HG02840 (cell line): ENCODE data around the gene GPR157.

Experiments
- ATAC-seq: cut with Tn5 transposase; IDR thresholded peaks from one replicate; pipeline ENCODE4 v1.9.1; 2021; ENCODE audit warnings: mild to moderate bottlenecking, moderate library complexity, moderate number of reproducible peaks; ENCODE audit not compliant: unreplicated experiment, low FRiP score

Gene GPR157

DNA sequence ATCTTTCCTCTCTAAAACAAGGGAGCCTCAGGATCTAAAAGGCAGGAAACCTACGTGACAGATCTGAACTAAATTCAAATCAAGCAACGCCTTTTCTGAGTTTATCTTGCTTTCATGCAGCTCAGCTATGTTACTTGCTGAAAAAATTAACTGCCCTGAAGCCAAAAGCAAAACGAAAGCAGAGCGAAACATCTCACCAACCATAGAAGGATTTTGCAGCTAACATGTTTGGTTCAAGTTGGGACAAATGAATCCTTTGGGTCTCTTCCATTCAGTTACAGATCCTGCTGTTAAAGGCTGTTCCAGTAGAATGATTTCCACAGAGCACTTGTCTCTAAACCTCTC is 59.9 kb downstream of the GPR157 start:
- ATAC-seq = no peak

DNA sequence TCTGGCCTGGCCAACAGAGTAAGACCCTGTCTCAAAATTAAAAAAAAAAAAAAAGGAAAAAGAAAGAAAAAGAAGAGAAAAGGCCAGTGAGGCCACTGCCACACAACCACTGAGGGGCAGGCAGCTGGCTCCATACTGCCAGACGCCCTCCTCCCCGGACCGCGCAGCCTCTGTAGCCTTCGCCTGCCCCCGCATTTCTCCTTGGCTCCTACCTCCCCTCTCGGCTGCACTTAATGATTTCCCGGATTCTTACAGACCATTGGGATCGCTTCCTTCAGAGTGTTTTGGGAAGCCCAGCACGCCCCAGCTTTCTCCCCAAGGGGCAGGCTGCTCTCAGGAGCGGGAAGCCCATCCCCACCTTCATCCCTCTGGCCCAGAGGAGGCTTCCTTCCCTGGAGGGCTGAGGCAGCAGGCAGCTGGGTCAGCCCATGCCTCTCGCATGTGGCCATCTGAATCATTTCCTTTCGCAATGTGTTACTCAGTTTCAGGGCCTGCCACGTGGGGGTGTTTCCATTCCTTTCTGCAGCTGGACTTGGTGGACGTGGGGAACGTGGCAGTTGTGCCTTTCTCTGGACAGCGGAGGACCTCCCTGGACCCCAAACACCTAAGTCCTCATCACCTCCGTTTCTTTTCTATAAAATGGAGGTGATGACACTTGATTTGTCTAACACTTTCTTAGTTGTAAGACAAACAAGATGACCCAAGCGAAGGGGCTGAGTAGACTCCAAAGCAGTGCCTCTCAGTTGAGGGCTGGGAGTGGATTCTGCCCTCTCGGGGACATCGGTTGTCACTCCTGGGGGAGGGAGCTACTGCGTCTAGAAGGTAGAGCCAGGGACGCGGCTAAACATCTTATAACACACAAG is 61.7 kb downstream of the GPR157 start:
- no peak for ATAC-seq

DNA sequence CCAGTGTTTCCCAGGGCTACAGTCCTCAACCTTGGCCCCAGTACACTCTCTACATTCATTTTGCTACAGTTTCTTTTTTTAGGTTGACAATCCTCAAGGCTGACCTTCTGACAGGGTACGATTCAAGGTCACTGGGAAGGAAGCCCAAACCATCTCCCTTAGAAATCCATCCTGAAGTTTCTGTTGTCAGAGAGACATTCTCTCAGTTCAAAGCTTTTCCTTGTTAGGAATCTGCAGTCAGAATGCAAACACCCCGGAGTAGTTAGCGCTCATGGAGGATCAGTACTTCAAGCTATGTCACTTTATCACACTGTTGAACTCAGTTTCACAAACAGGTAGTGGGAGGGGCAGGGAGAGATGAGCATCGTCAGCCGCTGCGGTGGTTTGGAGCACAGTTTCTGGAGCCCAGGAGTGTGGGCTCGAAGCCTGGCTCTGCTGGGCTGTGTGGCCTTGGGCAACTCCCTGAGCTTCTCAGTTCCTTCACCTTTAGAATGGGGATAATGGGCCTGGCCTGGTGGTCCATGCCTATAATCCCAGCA is 63.6 kb downstream of the GPR157 start:
- ATAC-seq = no peak

DNA sequence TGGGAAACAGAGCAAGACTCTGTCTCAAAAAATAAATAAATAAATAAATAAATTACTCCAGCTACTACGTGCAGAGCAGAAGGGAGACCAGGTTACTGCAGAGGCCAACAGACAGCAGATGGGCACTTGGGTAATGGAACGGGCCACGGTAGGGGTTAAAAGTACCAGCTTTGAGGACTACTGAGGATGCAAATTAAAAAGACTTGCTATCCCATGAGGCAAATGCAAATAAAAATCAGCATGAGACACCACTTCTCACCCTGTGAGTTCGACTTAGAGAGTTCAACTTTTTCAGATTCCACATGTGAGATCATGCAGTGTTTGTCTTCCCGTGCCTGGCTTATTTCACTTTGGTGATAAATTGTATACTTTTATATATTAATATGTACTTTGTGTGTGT is 66.1 kb downstream of the GPR157 start:
- no peak for ATAC-seq

DNA sequence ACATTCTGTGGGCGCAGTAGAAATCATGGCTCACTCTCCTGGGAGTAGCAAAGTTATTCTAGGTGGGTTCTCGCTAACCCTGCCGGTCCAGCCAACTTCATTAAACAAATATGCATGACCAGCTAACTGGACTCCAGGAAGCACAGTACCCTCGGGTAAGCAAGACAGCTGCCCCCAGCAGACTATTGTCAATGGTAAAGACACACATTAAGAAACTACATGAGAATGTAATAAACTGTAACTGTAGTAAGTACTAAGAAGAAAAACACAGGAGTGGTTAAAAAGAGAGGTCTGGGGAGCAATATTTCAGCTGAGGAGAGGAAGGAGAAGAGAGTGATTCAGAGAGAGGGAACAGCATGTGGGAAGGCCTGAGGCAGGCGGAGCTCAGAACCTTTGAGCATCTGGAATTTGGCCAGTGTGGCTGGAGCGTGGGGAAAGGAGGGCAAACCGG is 66.9 kb downstream of the GPR157 start:
- no peak for ATAC-seq

DNA sequence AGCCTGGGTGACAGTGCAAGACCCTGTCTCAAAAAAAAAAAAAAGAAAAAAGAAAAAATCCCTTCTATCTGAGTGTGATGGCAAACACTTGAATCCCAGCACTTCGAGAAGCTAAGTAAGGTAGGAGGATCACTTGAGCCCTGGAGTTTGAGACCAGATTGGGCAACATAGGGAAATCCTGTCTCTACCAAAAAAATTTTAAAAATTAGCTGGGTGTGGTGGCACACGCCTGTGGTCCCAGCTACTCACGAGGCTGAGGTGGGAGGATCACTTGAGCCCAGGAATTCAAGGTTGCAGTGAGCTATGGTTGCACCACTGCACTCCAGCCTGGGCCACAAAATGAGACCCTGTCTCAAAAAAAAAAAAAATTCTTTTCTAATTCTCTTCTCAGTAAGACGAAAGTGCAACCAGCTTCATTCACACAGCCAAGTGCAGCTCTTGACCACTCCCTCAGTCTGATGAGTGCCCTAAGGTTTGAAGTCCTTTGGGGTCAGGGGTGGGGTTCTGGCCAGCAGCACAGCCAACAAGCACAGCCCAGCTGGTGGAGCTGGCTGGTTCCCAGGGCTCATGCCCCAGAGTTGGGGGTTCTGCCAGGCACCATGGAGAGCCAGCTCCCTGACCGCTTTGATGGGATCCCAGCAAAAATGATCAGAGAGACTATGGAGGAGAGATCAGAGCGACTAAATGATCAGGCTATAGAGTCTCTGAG is 67.5 kb downstream of the GPR157 start:
- no peak for ATAC-seq

DNA sequence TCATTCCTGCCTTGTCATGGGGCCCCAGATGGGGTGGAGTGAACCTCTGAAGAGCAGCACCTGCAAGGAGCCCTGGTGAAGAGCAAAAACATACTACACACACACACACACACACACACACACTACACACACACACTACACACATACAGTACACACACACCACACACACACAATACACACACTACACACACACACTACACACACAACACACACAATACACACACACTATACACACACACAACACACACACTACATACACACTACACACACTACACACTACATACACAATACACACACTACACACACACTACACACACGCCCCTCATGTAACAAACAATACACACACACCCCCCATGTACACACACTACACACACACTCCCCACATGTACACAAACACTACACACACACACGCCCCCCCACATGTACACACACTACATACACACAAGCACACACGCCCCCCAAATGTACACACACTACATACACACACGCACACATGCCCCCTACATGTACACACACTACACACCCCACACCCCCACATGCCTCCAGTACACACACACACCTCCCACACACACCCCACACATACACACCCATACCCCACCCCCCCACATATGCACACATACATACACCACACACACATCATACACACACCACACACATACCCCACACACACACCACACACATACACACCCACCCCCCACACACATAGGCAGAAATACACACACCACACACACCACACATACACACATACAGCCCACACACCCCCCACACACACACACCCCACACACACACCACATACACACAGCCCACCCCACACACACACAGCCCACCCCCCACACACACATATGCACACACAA is 68.8 kb downstream of the GPR157 start:
- no peak for ATAC-seq

DNA sequence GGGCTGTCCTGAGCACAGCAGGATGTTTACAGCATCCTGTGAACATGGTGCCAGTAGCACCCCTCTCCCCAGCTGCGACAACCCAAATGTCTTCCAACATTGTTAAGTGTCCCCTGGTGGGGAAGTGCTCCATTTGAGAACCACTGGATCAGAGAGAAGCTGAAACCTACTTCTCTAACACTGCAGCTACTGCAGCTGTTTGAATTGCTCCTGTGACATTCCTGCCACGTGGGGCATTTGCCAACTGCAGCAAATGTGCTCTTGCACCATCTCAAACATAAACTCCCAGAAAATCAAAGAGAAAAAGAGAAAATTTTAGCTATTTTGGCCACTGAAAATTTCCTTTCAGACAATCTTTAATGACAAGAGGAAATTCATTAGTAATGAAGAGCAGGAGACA is 70.4 kb downstream of the GPR157 start:
- ATAC-seq = no peak

DNA sequence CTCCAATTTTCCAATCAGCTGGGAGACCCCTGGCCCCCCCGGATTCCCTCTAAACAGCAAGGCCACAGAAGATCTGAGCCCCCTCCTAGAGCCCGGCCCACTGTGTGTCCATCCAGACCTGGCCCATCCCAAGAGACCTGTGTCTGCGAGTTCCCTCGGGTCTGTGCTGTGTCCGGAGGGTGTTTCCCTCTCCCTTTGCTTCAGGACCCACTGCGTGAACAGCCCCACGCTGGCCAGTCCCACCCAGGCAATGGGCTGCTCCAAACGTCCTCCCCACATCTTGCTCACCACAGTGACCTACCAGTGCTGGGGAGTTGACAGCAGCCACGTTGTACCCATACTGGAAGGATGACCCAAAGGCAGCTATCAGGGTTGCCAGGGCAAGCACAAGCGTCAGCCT is 71.1 kb downstream of the GPR157 start:
- no peak for ATAC-seq

DNA sequence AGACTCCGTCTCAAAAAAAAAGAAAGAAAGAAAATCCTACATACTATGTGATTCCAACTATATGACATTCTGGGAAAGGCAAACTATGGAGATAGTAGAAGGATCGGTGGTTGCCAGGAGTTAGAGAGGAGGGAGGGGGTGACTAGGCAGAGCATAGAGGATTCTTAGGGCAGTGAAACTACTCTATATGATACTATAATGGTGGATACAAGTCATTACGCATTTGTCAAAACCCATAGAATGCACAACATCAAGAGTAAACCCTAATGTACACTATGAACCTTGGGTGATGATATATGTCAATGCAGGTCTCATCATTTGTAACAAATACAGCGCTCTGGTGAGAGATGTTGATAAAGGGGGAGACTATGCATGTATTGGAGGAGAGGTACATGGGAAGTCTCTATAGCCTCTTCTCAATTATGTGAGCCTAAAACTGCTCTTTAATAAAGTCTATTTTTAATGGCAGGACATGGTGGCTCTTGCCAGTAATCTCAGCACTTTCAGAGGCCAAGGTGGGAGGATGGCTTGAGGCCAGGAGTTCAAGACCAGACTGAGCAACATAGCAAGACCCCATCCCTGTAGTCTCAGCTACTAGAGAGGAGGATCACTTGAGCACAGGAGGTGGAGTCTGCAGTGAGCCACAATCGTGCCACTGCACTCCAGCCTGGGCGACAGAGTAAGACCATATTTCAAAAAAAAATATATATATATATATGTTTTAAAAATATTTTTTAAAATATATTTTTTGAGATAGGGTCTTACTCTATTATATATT is 76.4 kb downstream of the GPR157 start:
- no peak for ATAC-seq

DNA sequence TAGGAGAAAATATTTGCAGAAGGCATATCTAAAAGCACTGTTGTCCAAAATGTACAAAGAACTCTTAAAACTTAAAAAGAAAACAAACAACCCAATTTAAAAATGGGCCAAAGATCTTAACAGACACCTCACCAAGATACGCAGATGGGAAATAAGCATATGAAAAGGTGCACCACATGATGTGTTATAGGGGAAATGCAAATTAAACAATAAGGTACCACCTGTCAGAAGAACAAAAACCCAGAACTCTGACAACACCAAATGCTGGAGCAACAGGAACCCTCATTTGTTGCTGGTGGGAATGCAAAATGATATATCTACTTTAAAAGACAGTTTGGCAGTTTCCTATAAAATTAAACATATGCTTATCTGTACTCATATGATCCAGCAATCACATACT is 77.5 kb downstream of the GPR157 start:
- no peak for ATAC-seq

DNA sequence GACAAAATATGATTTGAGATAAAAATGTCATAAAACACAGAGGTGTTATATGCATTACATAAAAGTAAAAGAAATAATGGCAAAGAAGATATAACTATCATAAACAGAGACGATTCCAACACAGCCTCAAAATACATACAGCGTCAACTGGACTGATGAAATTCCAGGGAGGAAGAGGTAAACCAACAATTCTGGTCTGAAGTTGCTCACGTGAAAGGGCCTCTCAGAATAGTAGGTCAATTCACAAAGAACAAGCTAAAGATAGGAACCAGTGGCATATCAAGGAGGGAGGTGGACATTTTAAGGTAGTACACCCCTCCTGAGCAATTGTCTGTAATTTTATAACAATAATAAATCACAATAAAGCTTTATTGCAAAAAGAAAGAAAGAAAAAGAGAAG is 78.1 kb downstream of the GPR157 start:
- no peak for ATAC-seq
